ENCODE data around the gene COL28A1. TPM values are rescaled to one million over a fixed set of nuclear protein-coding genes. Genes with fewer than 3 reads are reported as not detected.

Gene COL28A1
- total RNA-seq, 1 donor from 2014 or later = 182 TPM

DNA sequence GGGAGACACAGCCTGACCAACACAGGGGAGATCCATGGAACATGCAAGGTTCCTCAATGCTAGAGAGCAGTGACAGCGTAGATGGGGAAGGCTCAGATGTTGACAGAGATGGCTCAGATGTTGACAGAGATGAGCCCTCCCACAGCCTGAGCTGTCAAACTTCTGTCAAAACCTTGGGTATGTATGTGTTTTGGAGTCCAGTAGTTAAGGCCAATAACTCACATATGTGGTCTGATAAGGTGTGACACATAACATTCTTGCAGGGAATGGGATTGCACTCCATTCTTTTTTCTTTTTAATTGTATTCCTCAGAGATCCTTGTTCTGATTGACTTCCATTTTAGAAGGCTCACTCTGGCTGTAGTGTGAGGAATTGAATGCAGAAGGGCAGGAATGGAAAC is 217.1 kb downstream of the COL28A1 start:
- intact Hi-C loops (cut with DNase I) = no loop called here
- no peak for ATAC-seq

DNA sequence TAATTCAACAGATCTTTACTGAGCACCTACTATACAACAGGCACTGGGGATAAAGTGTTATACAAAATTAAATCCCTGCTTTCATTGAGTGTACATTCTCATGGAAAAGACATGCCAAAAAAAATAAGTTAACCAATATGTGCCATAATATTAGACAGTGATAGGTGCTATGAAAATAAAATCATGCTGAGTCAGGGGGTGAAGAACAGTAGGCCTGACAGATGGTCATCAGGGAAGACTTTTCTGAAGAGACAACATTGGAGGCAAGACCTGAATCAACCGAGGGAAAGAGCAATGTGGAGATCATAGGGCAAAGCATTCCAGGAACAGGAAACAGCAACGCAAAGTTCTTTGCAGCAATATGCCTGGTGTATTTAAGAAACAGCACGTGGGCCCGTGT is 217.8 kb downstream of the COL28A1 start:
- intact Hi-C loops (cut with DNase I) = no loop called here
- no peak for ATAC-seq

More for the DNA sequence above, 217.1 kb downstream of the COL28A1 start:
- DNase-seq (ENCODE audit: low spot score) = no peak

DNA sequence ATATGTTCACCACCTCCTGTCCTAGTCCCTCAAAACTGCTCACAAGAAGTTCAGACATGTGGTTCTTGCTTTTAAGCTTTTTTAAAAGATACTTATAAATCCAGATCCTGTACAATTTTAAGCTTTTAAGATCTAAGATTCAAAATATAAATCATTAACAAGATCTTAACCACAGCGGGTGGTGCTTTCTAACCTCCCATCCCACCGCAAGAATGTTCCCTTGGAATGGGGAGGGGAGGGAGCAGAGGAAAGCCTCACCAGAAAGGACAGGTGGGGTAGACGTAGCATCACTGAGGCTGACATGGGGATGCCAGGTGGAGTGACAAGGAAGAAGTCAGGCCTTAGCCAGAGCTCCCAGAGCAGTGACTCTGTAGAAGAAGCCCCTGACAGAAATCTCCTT is 219.8 kb downstream of the COL28A1 start:
- intact Hi-C loops (cut with DNase I) = no loop called here
- DNase-seq (ENCODE audit: low spot score) (no peak), ATAC-seq (no peak)

More for the DNA sequence above, 217.8 kb downstream of the COL28A1 start:
- DNase-seq (ENCODE audit: low spot score) = no peak

DNA sequence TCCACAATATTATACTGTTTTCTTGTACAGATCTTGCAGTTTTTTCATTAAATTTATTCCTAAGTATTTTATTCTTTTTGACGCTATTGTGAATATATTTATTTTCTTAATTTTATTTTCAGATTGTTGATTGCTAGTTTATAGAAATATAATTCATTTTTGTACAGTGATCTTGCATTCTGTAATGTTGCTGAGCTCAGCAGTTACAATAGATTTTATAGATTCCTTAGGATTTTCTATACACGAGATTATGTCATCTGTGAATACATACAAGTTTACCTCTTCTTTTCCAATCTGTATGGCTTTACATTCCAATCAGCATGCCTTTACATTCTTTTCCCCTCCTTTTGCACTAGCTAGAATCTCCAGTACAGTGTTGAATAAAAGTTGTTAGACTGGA is 223.3 kb downstream of the COL28A1 start:
- intact Hi-C loops (cut with DNase I) = no loop called here
- ATAC-seq = no peak
- no peak for DNase-seq (ENCODE audit: low spot score)

DNA sequence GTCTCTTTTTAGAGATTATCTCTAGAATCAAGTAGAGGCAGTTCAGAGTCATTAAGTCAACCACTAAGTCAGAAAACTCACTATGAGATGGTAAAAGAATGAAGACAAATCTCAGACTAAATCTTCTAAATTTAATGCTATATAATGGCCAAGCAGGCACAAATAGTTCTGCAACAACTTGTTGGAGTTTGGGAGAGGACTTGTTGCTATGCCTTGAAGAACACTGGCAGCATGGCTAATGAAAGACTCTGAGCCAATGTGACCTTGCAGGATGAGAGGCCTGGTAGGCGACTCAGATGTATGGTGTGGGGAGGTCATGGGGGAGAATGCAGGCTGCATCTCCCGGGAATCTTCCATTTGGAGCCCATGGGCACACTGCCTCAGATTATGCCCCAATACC is 224.7 kb downstream of the COL28A1 start:
- no peak for DNase-seq (ENCODE audit: low spot score)
- ATAC-seq = no peak
- intact Hi-C loops (cut with DNase I) = no loop called here

DNA sequence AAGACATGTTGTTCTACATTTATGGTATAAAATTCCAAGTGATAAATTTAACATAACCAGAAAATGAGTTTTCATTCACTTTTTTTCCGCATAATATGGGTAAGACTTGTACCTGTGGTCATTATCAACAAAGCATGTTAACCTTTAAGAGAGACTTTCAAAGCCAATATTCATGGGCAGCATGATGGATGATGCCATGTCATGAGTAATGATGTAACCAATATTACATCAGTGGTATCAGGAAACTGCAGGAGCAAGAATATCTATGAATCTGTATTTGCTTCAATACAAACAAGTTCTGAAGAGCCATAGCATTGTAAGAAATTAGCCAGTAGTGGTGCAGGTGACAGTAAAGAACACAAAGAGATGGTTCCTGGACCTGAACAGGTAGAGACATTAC is 226.5 kb downstream of the COL28A1 start:
- DNase-seq (ENCODE audit: low spot score) = no peak
- intact Hi-C loops (cut with DNase I) = no loop called here
- ATAC-seq = no peak

Other genes starting within 250 kb of the COL28A1 start
- 33.6 TPM for gene MIOS, start 31.0 kb upstream of the COL28A1 start, total RNA-seq
- 18.6 TPM for gene UMAD1, start 104.9 kb upstream of the COL28A1 start, total RNA-seq
- 26.3 TPM for gene RPA3, start 182.7 kb upstream of the COL28A1 start, total RNA-seq

Data from sciatic nerve (tissue), 2 donors.